Measurements from ENCODE around the gene RXFP4. TPM values are rescaled to one million over a fixed set of nuclear protein-coding genes. Genes with fewer than 3 reads are reported as not detected.
A peak's percentile ranks its signal among the peaks of the same experiment; 100 is the strongest.

RXFP4 gene
- polyA plus RNA-seq, 1 donor = 0.34 TPM

DNA sequence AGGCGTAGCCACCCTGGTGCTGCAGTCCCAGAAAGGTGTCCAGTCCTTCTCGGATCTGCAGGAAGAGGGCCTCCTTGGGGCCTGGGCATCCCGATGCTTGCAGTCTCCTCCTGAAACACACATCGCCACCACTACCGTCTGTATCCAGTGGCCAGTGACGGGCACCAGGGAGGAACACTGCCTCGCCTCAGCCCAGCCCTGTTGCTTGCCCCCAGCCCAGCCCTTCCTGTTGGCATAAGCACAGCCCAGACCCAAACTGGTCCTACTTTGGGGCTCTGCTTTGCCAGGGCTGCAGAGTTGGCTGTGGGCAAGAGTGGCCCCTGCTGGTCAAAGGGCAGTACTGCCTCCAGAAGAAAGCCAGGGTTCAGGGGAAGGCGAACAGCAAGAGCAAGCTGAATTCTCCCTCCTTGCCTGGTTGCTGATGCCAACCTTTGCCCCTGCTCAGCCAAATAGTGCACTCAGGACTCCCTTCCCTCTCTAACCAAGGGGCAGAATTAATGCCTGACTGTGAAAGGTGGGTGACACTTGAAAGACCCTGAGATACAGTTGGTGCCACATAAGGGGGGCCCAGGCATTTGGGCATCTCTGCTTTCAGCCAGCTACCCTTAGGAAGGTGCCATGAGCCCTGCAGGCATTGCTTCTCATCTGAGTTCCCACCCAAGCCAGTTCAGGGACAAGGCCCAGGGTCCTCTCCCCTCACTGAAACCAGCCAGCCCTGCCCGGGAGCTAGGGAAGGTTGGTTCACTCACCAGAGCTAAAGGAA is 48.0 kb downstream of the RXFP4 start:
- Histone ChIP-seq H3K27ac (ENCODE audit: low read length) (no peak overlapping the region), H3K4me1 (ENCODE audit: control insufficient read depth, insufficient read depth, low read length) (peaks cover 6% of the 10 kb centered on the region), H3K27me3 (ENCODE audit: control insufficient read depth, insufficient read depth, low read length) (no peaks in the 10 kb centered on the region), H3K4me3 (ENCODE audit: low read length) (peak overlapping the region; percentile 2), H3K36me3 (ENCODE audit: control insufficient read depth, insufficient read depth, low read length) (no peaks in the 10 kb centered on the region), H3K9me3 (ENCODE audit: control insufficient read depth, low read depth, low read length) (no peaks in the 10 kb centered on the region)
- no CpG with 5 or more reads among the region's 9 CpGs for WGBS (ENCODE audit: insufficient coverage, low lambda C conversion rate)
- DNase-seq = peak; percentile 54 to 57

DNA sequence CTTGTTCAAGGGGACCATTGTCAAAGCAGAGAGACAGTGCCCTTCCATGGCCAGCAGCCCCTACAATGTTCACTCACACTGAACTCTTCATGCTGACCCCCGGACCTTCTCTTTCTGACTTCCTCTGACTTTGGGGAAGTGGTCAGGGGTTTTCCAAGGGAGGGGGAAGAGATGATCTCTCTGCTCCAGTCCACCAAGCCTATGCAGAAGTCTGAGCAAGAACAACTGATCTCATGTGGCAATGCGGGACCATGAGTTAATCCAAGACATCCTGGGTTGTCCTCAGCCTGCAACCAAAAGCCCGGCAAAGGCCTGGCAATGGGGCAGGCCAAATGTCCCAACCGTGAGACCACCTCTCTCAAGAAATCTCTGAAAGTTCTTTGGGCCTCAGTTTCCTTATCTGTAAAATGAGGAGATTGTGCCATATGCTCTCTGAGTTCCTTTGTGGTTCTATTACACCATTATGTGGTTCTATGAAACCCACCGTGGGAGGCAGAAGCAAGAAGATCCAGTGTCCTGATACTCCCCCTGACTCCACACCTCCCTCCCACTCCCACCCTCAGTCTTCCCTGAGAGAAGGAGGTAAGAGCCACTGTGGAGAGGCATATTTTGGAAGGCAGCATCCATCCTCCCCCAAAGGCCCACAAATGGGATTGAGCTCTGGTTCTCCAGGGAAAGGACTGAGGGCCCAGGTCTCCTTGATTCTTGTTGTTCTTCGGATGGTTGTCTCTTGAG is 48.7 kb downstream of the RXFP4 start:
- Histone ChIP-seq H3K27ac (ENCODE audit: low read length) (no peak overlapping the region), H3K36me3 (ENCODE audit: control insufficient read depth, insufficient read depth, low read length) (no peaks in the 10 kb centered on the region), H3K27me3 (ENCODE audit: control insufficient read depth, insufficient read depth, low read length) (no peaks in the 10 kb centered on the region), H3K4me3 (ENCODE audit: low read length) (no peak overlapping the region), H3K9me3 (ENCODE audit: control insufficient read depth, low read depth, low read length) (no peaks in the 10 kb centered on the region), H3K4me1 (ENCODE audit: control insufficient read depth, insufficient read depth, low read length) (peaks cover 8% of the 10 kb centered on the region)
- WGBS (ENCODE audit: insufficient coverage, low lambda C conversion rate) = no CpG with 5 or more reads among the region's 6 CpGs
- no peak for DNase-seq

Other genes starting within 250 kb of the RXFP4 start
- gene GON4L, start 84.4 kb upstream of the RXFP4 start, polyA plus RNA-seq = 51.0 TPM
- gene SYT11, start 82.1 kb upstream of the RXFP4 start, polyA plus RNA-seq = 19.0 TPM
- 57.1 TPM for gene RIT1, start 30.3 kb upstream of the RXFP4 start, polyA plus RNA-seq
- gene KHDC4, start 7.2 kb upstream of the RXFP4 start, polyA plus RNA-seq = 75.2 TPM
- gene ARHGEF2, start 36.9 kb downstream of the RXFP4 start, polyA plus RNA-seq = 51.2 TPM
- gene SSR2, start 79.3 kb downstream of the RXFP4 start, polyA plus RNA-seq = 281 TPM
- gene UBQLN4, start 112.2 kb downstream of the RXFP4 start, polyA plus RNA-seq = 43.9 TPM
- gene LAMTOR2, start 113.1 kb downstream of the RXFP4 start, polyA plus RNA-seq = 64.0 TPM
- 174 TPM for gene RAB25, start 119.5 kb downstream of the RXFP4 start, polyA plus RNA-seq
- 8.4 TPM for gene MEX3A, start 140.8 kb downstream of the RXFP4 start, polyA plus RNA-seq
- gene LMNA, start 173.1 kb downstream of the RXFP4 start, polyA plus RNA-seq = 138 TPM
- gene SEMA4A, start 211.9 kb downstream of the RXFP4 start, polyA plus RNA-seq = 6.4 TPM